M059J (cell line): ENCODE data around the gene TCF19. TPM values are rescaled to one million over a fixed set of nuclear protein-coding genes. Genes with fewer than 3 reads are reported as not detected.

Experiments used
- DNase-seq: peaks from one replicate; pipeline ENCODE4 v3.0.0-alpha.2; 2012; ENCODE audit warnings: low read depth
- total RNA-seq: library from RNA; depleted of rRNA; stranded (reverse); fragments of >200 nt; shearing (Covaris generic); gene quantifications from 2 replicates; pipeline ENCODE4 v1.2.3, GENCODE V29; 2014; rRNA removed

The TCF19 gene
- total RNA-seq, 1 experiment from 2014 or later = 130 TPM

- DNase-seq = no peak
Observed at GRCh38 chr6:31205638-31206037, 47.2 kb downstream of the TCF19 start.

GRCh38 chr6:31208506-31208905 is 50.1 kb downstream of the TCF19 start:
- no peak for DNase-seq

- no peak for DNase-seq
Observed at GRCh38 chr6:31209137-31209536, 50.7 kb downstream of the TCF19 start.

GRCh38 chr6:31210123-31210522 is 51.7 kb downstream of the TCF19 start:
- DNase-seq = no peak

GRCh38 chr6:31210741-31211532 is 52.5 kb downstream of the TCF19 start:
- DNase-seq = no peak

Other genes with a start within 250 kb of the TCF19 start
- gene VARS2, start 244.4 kb upstream of the TCF19 start, total RNA-seq = 7.4 and 10.1 TPM in 2 replicates
- gene SFTA2, start 226.4 kb upstream of the TCF19 start, total RNA-seq = not detected in 2 replicates
- not detected in 2 replicates for gene MUCL3, start 217.6 kb upstream of the TCF19 start, total RNA-seq
- gene MUC21, start 174.9 kb upstream of the TCF19 start, total RNA-seq = not detected in 2 replicates
- not detected in 2 replicates for gene MUC22, start 148.1 kb upstream of the TCF19 start, total RNA-seq
- gene C6orf15, start 46.0 kb upstream of the TCF19 start, total RNA-seq = not detected in 2 replicates
- 0.15 and 8.3 TPM in 2 replicates for gene PSORS1C1, start 43.8 kb upstream of the TCF19 start, total RNA-seq
- not detected in 2 replicates for gene CDSN, start 38.1 kb upstream of the TCF19 start, total RNA-seq
- gene PSORS1C2, start 19.5 kb upstream of the TCF19 start, total RNA-seq = not detected in 2 replicates
- 25.5 and 25.9 TPM in 2 replicates for gene CCHCR1, start 787 bp upstream of the TCF19 start, total RNA-seq
- gene POU5F1, start 12.1 kb downstream of the TCF19 start, total RNA-seq = 0.39 TPM in 1 of 2 replicates, not detected in the other
- 2,132 and 2,500 TPM in 2 replicates for gene HLA-C, start 113.5 kb downstream of the TCF19 start, total RNA-seq
- gene HLA-B, start 198.6 kb downstream of the TCF19 start, total RNA-seq = 5,375 and 6,541 TPM in 2 replicates
- 155 and 164 TPM in 2 replicates for gene MICA, start 245.0 kb downstream of the TCF19 start, total RNA-seq